WTC11 (cell line): Measurements from ENCODE around the gene NRXN3.

ENCODE experiments used
- ZNF317 ChIP-seq: sonication (generic); formaldehyde crosslinking; IDR thresholded peaks from 2 replicates; pipeline ENCODE4 v1.8.1; 2023; ENCODE audit warnings: low read depth, mild to moderate bottlenecking, moderate library complexity, missing genetic modification reagents, borderline replicate concordance
- TF ChIP-seq, protein P1 (sequence below): fragments of 200-600 bp; IDR thresholded peaks from 2 replicates; pipeline ENCODE4 v1.8.0; 2022; ENCODE audit warnings: antibody characterized with exemption
- TF ChIP-seq, protein P2 (sequence below): sonication (generic); formaldehyde crosslinking; IDR thresholded peaks from 2 replicates; pipeline ENCODE4 v1.8.1; 2022; ENCODE audit warnings: low read depth, missing genetic modification reagents, borderline replicate concordance

DNA sequence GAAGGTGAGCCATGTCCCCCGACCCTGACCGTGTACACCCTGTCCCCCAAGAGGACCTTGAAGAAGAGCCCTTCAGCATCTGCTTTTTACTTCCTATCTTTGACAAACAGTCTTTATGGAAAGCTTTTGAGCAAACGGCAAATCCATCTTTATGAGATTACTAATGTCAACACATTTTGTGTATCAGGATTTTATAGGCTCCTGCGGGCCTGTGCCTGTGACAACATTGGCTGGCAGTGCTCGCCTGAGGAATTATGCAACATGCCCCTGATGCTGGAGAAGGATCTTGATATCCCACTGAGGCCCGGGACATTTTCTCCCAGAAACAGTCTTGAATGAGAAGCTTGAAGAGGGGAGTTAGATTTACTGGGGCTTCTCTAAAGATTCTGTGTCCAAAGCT lies 416.5 kb downstream of the NRXN3 start:
- TF ChIP-seq, protein P1, sequence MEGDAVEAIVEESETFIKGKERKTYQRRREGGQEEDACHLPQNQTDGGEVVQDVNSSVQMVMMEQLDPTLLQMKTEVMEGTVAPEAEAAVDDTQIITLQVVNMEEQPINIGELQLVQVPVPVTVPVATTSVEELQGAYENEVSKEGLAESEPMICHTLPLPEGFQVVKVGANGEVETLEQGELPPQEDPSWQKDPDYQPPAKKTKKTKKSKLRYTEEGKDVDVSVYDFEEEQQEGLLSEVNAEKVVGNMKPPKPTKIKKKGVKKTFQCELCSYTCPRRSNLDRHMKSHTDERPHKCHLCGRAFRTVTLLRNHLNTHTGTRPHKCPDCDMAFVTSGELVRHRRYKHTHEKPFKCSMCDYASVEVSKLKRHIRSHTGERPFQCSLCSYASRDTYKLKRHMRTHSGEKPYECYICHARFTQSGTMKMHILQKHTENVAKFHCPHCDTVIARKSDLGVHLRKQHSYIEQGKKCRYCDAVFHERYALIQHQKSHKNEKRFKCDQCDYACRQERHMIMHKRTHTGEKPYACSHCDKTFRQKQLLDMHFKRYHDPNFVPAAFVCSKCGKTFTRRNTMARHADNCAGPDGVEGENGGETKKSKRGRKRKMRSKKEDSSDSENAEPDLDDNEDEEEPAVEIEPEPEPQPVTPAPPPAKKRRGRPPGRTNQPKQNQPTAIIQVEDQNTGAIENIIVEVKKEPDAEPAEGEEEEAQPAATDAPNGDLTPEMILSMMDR: no peak
- TF ChIP-seq, protein P2, sequence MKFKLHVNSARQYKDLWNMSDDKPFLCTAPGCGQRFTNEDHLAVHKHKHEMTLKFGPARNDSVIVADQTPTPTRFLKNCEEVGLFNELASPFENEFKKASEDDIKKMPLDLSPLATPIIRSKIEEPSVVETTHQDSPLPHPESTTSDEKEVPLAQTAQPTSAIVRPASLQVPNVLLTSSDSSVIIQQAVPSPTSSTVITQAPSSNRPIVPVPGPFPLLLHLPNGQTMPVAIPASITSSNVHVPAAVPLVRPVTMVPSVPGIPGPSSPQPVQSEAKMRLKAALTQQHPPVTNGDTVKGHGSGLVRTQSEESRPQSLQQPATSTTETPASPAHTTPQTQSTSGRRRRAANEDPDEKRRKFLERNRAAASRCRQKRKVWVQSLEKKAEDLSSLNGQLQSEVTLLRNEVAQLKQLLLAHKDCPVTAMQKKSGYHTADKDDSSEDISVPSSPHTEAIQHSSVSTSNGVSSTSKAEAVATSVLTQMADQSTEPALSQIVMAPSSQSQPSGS (CRISPR knock-in tag): no peak
- TF ChIP-seq ZNF317 (CRISPR knock-in tag): no peak
